Germinal center (tissue), 1 donor: ENCODE results near the gene LAMC1.
A peak's percentile ranks its signal among the peaks of the same experiment; 100 is the strongest.

Source experiments
- DNase-seq: peaks from one replicate; pipeline ENCODE4 v3.0.0; 2012; ENCODE audit warnings: mixed read lengths, low spot score

LAMC1 gene

DNA sequence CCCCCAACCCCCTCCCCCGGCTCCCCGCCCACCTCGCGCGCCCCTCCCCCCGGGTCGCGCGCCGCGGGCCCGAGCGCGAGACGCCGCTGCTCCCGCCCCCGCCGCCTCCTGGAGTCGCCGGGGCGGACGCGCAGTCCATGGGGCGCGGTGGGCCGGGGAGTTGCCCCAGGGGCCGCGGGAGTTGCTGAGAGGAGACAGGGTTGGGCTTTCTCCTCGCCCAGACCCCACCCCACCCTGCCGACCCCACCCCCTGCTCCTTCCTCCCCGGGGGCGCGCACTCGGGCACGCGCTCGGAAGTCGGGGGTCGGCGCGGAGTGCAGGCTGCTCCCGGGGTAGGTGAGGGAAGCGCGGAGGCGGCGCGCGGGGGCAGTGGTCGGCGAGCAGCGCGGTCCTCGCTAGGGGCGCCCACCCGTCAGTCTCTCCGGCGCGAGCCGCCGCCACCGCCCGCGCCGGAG lies at the start of gene LAMC1:
TSS of gene LAMC1 (plus strand) at position 275 of the 455 bp plus-strand sequence. CDS start 297 bp downstream, outside the sequence.
- DNase-seq = peak; percentile 66

GRCh38 chr1:182974506-182975191 lies 48.6 kb upstream of the LAMC1 start:
- DNase-seq = no peak

DNA sequence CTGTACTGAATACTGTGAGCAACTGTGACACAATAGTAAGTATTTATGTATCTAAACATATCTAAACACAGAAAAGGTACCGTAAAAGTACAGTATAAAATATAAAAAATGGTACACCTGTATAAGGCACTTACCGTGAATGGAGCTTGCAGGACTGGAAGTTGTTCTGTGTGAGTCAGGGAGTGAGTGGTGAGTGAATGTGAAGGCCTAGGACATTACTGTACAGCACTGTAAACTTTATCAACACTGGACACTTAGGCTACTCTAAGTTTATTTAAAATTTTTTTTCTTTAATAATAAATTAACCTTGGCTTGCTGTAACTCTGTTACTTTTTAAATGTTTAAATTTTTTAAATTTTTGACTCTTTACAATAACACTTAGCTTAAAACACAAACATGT lies 45.7 kb upstream of the LAMC1 start:
- DNase-seq = no peak

GRCh38 chr1:182978151-182978853 lies 44.9 kb upstream of the LAMC1 start:
- no peak for DNase-seq

DNA sequence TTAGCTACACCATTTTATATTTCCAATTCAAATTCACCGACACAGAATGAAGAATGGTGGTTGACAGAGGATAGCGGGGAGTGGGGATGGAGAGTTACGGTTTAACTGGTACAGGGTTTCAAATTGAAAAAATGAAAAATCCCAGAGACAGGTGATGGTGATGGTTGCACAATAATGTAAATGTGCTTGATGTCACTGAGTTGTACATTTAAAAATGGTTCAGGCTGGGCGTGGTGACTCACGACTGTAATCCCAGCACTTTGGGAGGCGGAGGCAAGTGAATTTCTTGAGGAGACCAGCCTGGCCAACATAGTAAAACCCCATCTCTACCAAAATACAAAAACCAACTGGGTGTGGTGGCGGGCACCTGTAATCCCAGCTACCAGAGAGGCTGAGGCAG lies 39.1 kb upstream of the LAMC1 start:
- DNase-seq = no peak

GRCh38 chr1:182984621-182985020 lies 38.6 kb upstream of the LAMC1 start:
- no peak for DNase-seq

DNA sequence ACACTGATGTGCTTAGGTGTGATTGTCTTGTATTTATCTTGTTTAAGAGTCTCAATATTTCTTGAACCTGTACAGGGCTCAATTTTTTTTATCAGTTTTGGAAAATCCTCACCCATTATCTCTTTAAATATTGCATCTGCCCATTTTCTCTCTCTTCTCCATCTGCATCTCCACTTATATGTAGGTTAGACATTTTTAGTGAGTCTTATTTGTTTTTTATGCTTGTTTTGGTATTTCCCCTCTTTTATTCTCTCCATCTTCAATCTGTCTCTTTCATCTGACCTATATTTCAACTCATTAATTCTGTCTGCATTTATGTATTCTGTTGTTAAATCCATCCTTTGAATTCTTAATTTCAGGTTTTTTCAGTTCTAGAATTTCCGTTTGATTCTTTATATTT lies 37.3 kb upstream of the LAMC1 start:
- DNase-seq = no peak

- no peak for DNase-seq
Observed at GRCh38 chr1:182990413-182991144, 32.6 kb upstream of the LAMC1 start.

DNA sequence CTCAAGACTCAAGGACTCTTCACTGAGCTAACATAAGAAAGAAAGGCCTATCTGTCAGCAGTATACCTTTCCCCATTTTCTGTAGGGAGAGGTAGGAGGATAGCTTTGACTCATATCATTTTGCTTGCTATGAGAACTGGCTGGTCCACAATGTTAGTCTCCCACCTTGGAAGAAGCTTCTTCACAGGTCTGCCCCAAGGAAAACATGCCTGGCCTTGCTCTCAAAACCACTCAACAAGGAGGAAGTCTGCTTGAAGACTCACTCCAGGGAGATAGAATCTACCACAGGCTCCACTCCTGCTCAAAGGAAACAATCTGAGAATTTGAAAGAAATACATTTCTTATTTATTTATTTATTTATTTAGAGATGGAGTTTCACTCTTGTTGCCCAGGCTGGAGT lies 29.5 kb upstream of the LAMC1 start:
- no peak for DNase-seq

DNA sequence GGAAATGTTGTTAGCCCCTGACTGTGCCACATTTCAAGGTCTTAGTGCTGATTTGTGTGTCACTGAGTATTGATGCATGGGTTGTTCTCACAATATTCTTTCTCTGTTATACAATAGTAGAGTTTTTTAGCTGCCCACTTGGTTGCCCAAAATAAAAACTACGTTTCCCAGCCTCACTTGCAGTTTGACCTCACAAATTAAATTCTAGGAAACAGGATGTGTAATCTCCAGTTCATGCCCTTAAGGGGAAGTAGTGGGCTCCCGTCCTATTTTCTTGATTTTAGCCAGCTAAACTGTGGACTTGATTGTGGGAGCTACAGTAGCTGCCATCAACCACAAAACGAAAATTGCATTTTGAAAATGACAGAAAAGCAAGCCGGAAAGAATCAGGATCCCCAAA lies 27.3 kb upstream of the LAMC1 start:
- DNase-seq = no peak

GRCh38 chr1:182996816-182997215 lies 26.4 kb upstream of the LAMC1 start:
- DNase-seq = no peak

- no peak for DNase-seq
Observed at GRCh38 chr1:182998482-182998881, 24.7 kb upstream of the LAMC1 start.

DNA sequence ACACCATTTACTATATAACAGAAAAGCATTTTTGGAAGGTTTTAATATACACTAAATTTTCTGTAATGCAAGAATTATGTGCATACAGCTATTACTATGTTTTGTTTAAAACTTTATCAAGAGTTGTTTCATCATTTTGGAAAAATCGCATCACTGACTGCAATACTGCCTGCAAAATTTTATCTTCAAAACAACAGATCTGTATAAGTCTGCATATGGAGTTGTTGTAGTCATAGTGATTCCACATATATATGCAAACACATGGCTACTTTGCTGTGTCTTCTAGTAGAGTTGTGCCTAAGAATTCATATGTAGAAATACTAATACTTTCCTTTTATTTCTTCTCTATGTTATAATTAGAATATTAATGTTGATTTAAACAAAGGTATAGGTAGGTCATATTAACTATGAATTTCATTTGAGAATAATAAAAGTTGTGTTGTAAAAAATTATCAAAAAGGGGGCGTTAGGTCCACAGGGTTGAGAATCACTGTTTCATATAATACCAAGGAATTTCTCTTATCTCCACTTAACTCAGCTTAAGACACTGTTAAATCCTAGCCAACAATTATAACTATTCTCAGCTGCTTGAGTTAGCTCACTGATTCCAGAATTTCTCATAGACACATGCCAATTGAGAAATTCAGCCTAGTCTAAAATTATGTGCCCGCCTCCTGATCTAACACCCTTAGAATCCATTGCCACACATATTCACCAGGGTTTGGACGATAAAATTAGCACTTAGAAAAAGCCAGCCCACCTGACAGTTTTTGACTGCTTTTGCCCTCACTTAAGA lies 22.9 kb upstream of the LAMC1 start:
- DNase-seq = no peak

GRCh38 chr1:183002267-183002666 lies 21.0 kb upstream of the LAMC1 start:
- DNase-seq = no peak

DNA sequence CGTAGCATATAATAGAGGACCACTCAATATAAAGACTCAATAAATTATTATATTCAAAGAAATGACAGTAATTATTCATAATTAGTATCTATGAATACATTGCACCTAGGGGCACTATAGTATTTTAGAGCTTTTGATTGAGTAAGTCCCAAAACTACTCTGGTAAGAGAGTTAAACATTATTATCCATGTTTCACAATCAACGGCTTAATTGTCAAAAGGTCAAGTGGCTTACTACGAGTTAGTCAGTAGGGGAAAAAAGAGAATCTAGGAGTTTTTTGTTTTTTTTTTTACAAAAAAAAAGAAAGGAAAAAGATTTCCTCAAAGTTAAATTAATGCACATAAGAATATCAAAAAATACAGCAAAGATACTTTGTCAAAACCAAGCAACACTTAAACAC lies 20.4 kb upstream of the LAMC1 start:
- no peak for DNase-seq

- DNase-seq = no peak
Observed at GRCh38 chr1:183003203-183003602, 20.0 kb upstream of the LAMC1 start.

- no peak for DNase-seq
Observed at GRCh38 chr1:183004141-183004540, 19.1 kb upstream of the LAMC1 start.

DNA sequence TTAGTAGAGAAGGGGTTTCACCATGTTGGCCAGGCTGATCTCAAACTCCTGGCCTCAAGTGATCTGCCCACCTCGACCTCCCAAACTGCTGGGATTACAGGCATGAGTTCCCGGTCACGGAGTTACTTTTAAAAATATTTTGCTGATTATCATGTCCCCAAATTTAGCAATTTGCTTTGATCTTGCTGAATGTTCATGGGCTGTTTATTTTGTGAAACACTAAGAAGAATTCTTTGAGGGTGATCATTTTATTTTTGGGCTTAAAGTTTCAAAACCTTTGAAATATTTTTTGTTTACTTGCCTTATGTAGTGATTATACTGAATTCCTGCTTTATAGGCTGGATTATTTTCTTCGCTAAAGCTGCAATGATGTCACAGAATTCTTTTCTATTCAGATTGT lies 11.4 kb upstream of the LAMC1 start:
- no peak for DNase-seq

GRCh38 chr1:183012301-183012994 lies 10.8 kb upstream of the LAMC1 start:
- DNase-seq = no peak

GRCh38 chr1:183019139-183019740 lies 4.0 kb upstream of the LAMC1 start:
- DNase-seq = no peak

DNA sequence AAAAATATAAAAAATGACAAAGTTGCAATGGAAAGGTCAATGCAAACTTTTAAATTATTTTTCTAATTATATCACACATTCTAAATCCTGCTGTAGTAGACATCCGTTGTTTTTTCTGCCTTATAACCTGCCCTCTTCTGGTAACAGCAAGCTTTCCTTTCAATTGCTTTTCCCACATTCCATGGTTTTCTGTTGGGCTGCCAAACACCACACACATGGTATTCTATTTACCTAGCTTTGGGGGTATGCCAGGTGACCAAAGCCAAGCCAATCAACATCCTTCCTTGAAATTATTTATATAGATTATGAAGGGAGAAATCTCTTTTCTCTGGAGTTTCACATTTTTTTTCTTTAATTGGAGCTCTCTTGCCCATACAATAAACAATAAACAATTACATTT lies 3.4 kb upstream of the LAMC1 start:
- DNase-seq = no peak
